Measurements from ENCODE around the gene CST4.

GRCh38 chr20:23684261-23684660, 4.6 kb downstream of the CST4 start:
- TF ChIP-seq CTCF (IDR thresholded peaks at IDR 0.05) (no peak), ZFX (IDR thresholded peaks at IDR 0.05; ENCODE audit: borderline replicate concordance) (no peak)

All from 22Rv1 (cell line).